ENCODE results near the gene C1orf21.

Gene C1orf21

GRCh38 chr1:184485751-184486723 lies 99.2 kb downstream of the C1orf21 start:
- H3K27me3 ChIP-seq (ENCODE audit: insufficient read depth, low read length) = no peaks in the 10 kb centered on the region; the same call in 1 of the 2 replicates
- no peak overlapping the region for H3K9ac ChIP-seq (ENCODE audit: low read length)
- no peaks in the 10 kb centered on the region for H3K36me3 ChIP-seq (ENCODE audit: insufficient read depth, low read length)
- H3K9me3 ChIP-seq (ENCODE audit: low read length) = no peaks in the 10 kb centered on the region
- H3K4me3 ChIP-seq (ENCODE audit: low read depth, low read length, poor library complexity, severe bottlenecking) = no peak overlapping the region
- no peak overlapping the region for H3K27ac ChIP-seq (ENCODE audit: low read depth, low read length, poor library complexity, severe bottlenecking)
- H3K9me2 ChIP-seq (ENCODE audit: low read depth, low read length) = no peaks in the 10 kb centered on the region
- H3K79me2 ChIP-seq (ENCODE audit: insufficient read depth, low read length) = no peaks in the 10 kb centered on the region
- no peak overlapping the region for H3K4me2 ChIP-seq (ENCODE audit: low read length)
- no peaks in the 10 kb centered on the region for H3F3A ChIP-seq (ENCODE audit: insufficient read depth, low read length)
- TF ChIP-seq, protein P1, sequence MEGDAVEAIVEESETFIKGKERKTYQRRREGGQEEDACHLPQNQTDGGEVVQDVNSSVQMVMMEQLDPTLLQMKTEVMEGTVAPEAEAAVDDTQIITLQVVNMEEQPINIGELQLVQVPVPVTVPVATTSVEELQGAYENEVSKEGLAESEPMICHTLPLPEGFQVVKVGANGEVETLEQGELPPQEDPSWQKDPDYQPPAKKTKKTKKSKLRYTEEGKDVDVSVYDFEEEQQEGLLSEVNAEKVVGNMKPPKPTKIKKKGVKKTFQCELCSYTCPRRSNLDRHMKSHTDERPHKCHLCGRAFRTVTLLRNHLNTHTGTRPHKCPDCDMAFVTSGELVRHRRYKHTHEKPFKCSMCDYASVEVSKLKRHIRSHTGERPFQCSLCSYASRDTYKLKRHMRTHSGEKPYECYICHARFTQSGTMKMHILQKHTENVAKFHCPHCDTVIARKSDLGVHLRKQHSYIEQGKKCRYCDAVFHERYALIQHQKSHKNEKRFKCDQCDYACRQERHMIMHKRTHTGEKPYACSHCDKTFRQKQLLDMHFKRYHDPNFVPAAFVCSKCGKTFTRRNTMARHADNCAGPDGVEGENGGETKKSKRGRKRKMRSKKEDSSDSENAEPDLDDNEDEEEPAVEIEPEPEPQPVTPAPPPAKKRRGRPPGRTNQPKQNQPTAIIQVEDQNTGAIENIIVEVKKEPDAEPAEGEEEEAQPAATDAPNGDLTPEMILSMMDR (IDR thresholded peaks at IDR 0.05; ENCODE audit: low read length) = no peak
- no peak for TF ChIP-seq EZH2 (IDR thresholded peaks at IDR 0.05; ENCODE audit: borderline replicate concordance, low read length)
- H2AFZ ChIP-seq (ENCODE audit: low read length) = no peak overlapping the region
- H4K20me1 ChIP-seq (ENCODE audit: insufficient read depth, low read length) = no peaks in the 10 kb centered on the region
- no peaks in the 10 kb centered on the region for H3K4me1 ChIP-seq (ENCODE audit: insufficient read depth, low read length, severe bottlenecking)

GRCh38 chr1:184486761-184487445 lies 100.1 kb downstream of the C1orf21 start:
- no peak overlapping the region for H3K4me3 ChIP-seq (ENCODE audit: low read depth, low read length, poor library complexity, severe bottlenecking)
- no peaks in the 10 kb centered on the region for H3F3A ChIP-seq (ENCODE audit: insufficient read depth, low read length)
- H3K4me1 ChIP-seq (ENCODE audit: insufficient read depth, low read length, severe bottlenecking) = no peaks in the 10 kb centered on the region
- no peak overlapping the region for H2AFZ ChIP-seq (ENCODE audit: low read length)
- H3K27ac ChIP-seq (ENCODE audit: low read depth, low read length, poor library complexity, severe bottlenecking) = no peak overlapping the region
- TF ChIP-seq EZH2 (IDR thresholded peaks at IDR 0.05; ENCODE audit: borderline replicate concordance, low read length) = no peak
- TF ChIP-seq, protein P1 (IDR thresholded peaks at IDR 0.05; ENCODE audit: low read length) = no peak
- H3K9me2 ChIP-seq (ENCODE audit: low read depth, low read length) = no peaks in the 10 kb centered on the region
- H3K9ac ChIP-seq (ENCODE audit: low read length) = no peak overlapping the region
- H3K79me2 ChIP-seq (ENCODE audit: insufficient read depth, low read length) = no peaks in the 10 kb centered on the region
- no peaks in the 10 kb centered on the region for H4K20me1 ChIP-seq (ENCODE audit: insufficient read depth, low read length)
- no peak overlapping the region for H3K4me2 ChIP-seq (ENCODE audit: low read length)
- H3K9me3 ChIP-seq (ENCODE audit: low read length) = no peaks in the 10 kb centered on the region
- H3K27me3 ChIP-seq (ENCODE audit: insufficient read depth, low read length) = no peaks in the 10 kb centered on the region; the same call in 1 of the 2 replicates
- H3K36me3 ChIP-seq (ENCODE audit: insufficient read depth, low read length) = no peaks in the 10 kb centered on the region

GRCh38 chr1:184487531-184488193 lies 100.8 kb downstream of the C1orf21 start:
- H3K4me3 ChIP-seq (ENCODE audit: low read depth, low read length, poor library complexity, severe bottlenecking) = no peak overlapping the region
- no peaks in the 10 kb centered on the region for H3K4me1 ChIP-seq (ENCODE audit: insufficient read depth, low read length, severe bottlenecking)
- no peaks in the 10 kb centered on the region for H3K9me2 ChIP-seq (ENCODE audit: low read depth, low read length)
- no peaks in the 10 kb centered on the region; the same call in 1 of the 2 replicates for H3K27me3 ChIP-seq (ENCODE audit: insufficient read depth, low read length)
- no peaks in the 10 kb centered on the region for H3K9me3 ChIP-seq (ENCODE audit: low read length)
- H4K20me1 ChIP-seq (ENCODE audit: insufficient read depth, low read length) = no peaks in the 10 kb centered on the region
- no peaks in the 10 kb centered on the region for H3K36me3 ChIP-seq (ENCODE audit: insufficient read depth, low read length)
- no peak for TF ChIP-seq EZH2 (IDR thresholded peaks at IDR 0.05; ENCODE audit: borderline replicate concordance, low read length)
- TF ChIP-seq, protein P1 (IDR thresholded peaks at IDR 0.05; ENCODE audit: low read length) = no peak
- H2AFZ ChIP-seq (ENCODE audit: low read length) = no peak overlapping the region
- no peak overlapping the region for H3K9ac ChIP-seq (ENCODE audit: low read length)
- H3K4me2 ChIP-seq (ENCODE audit: low read length) = no peak overlapping the region
- H3F3A ChIP-seq (ENCODE audit: insufficient read depth, low read length) = no peaks in the 10 kb centered on the region
- no peaks in the 10 kb centered on the region for H3K79me2 ChIP-seq (ENCODE audit: insufficient read depth, low read length)
- no peak overlapping the region for H3K27ac ChIP-seq (ENCODE audit: low read depth, low read length, poor library complexity, severe bottlenecking)
